ENCODE data around the gene ST3GAL2.
"Not testable (repeated sequence)": the region's sequence is repeated elsewhere in the genome, so short reads cannot be mapped to it uniquely, and the experiment has no call there.

The ST3GAL2 gene

GRCh38 chr16:70412385-70412784 lies 26.5 kb downstream of the ST3GAL2 start:
- Histone ChIP-seq H3K4me2 (ENCODE audit: low read depth, low read length, poor library complexity, severe bottlenecking) (no peak overlapping the region), H4K20me1 (ENCODE audit: low read depth, low read length) (no peaks in the 10 kb centered on the region), H3K36me3 (ENCODE audit: low read length) (no peaks in the 10 kb centered on the region), H3K27me3 (ENCODE audit: low read length) (no peaks in the 10 kb centered on the region), H3K9me2 (replicated peaks; ENCODE audit: insufficient read depth, low read length) (no peaks in the 10 kb centered on the region), H2AFZ (ENCODE audit: low read depth, low read length, severe bottlenecking) (no peak overlapping the region), H3K9ac (ENCODE audit: low read length) (no peak overlapping the region), H3F3A (ENCODE audit: insufficient read depth) (peaks cover 23% of the 10 kb centered on the region; the same call in 1 of the 2 replicates), H3K27ac (ENCODE audit: low read depth, low read length) (no peak overlapping the region), H3K79me2 (ENCODE audit: insufficient read depth, low read length) (peaks cover 18% of the 10 kb centered on the region; the same call in 1 of the 2 replicates), H3K4me3 (ENCODE audit: insufficient read depth, low read length, poor library complexity, severe bottlenecking) (no peak overlapping the region), H3K9me3 (ENCODE audit: insufficient read depth, low read length) (no peaks in the 10 kb centered on the region)
- TF ChIP-seq CTCF (IDR thresholded peaks at IDR 0.05; ENCODE audit: insufficient read depth, low read length, poor library complexity, severe bottlenecking) (no peak), EZH2phosphoT487 (conservative IDR thresholded peaks at IDR 0.05; ENCODE audit: low read length) (no peak)

- no peak for TF ChIP-seq CTCF (IDR thresholded peaks at IDR 0.05; ENCODE audit: insufficient read depth, low read length, poor library complexity, severe bottlenecking)
- TF ChIP-seq EZH2phosphoT487 (conservative IDR thresholded peaks at IDR 0.05; ENCODE audit: low read length): no peak
- Histone ChIP-seq H4K20me1 (ENCODE audit: low read depth, low read length) (no peaks in the 10 kb centered on the region), H3K36me3 (ENCODE audit: low read length) (no peaks in the 10 kb centered on the region), H3K27ac (ENCODE audit: low read depth, low read length) (no peak overlapping the region), H3K4me3 (ENCODE audit: insufficient read depth, low read length, poor library complexity, severe bottlenecking) (no peak overlapping the region), H3K9me3 (ENCODE audit: insufficient read depth, low read length) (no peaks in the 10 kb centered on the region), H3F3A (ENCODE audit: insufficient read depth) (peaks cover 15% of the 10 kb centered on the region; the same call in 1 of the 2 replicates), H3K79me2 (ENCODE audit: insufficient read depth, low read length) (peaks cover 12% of the 10 kb centered on the region; the same call in 1 of the 2 replicates), H3K9ac (ENCODE audit: low read length) (no peak overlapping the region), H3K4me2 (ENCODE audit: low read depth, low read length, poor library complexity, severe bottlenecking) (no peak overlapping the region), H3K27me3 (ENCODE audit: low read length) (no peaks in the 10 kb centered on the region), H3K9me2 (replicated peaks; ENCODE audit: insufficient read depth, low read length) (no peaks in the 10 kb centered on the region), H2AFZ (ENCODE audit: low read depth, low read length, severe bottlenecking) (no peak overlapping the region)
These were observed 28.2 kb downstream of the ST3GAL2 start for GRCh38 chr16:70410734-70411133.

DNA sequence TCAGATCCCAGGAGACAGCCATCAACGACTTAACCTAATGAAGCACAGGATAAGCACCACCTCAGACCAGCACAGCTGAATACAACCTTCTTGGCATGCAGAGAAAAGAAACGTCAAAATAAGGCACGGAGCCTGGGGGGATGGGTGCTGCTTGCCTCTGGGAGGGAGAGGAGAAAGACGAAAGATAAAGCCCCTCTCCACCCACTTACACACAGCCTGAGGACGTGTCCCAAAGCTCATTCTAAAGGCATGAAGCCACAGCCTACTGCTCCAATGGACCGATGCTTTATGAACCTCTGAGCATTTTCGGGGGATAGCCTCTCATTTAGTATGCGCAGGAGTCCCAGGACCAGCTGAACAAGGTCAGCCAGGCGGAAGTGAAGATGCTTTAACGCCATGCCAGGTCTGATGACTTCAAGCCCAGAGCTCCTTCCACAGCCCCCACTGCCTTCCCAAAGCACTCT lies 31.1 kb downstream of the ST3GAL2 start:
- H3K9me3 ChIP-seq (ENCODE audit: insufficient read depth, low read length): no peaks in the 10 kb centered on the region
- no peak overlapping the region for H3K9ac ChIP-seq (ENCODE audit: low read length)
- no peaks in the 10 kb centered on the region for H3K27me3 ChIP-seq (ENCODE audit: low read length)
- peak overlapping the region; percentile 34 for H3K4me2 ChIP-seq (ENCODE audit: low read depth, low read length, poor library complexity, severe bottlenecking)
- H4K20me1 ChIP-seq (ENCODE audit: low read depth, low read length): no peaks in the 10 kb centered on the region
- TF ChIP-seq EZH2phosphoT487 (conservative IDR thresholded peaks at IDR 0.05; ENCODE audit: low read length): no peak
- no peak for TF ChIP-seq CTCF (IDR thresholded peaks at IDR 0.05; ENCODE audit: insufficient read depth, low read length, poor library complexity, severe bottlenecking)
- H3K79me2 ChIP-seq (ENCODE audit: insufficient read depth, low read length): peaks cover 13% of the 10 kb centered on the region; the same call in 1 of the 2 replicates
- no peak overlapping the region for H3K4me3 ChIP-seq (ENCODE audit: insufficient read depth, low read length, poor library complexity, severe bottlenecking)
- peaks cover 26% of the 10 kb centered on the region for H3F3A ChIP-seq (ENCODE audit: insufficient read depth)
- peak overlapping the region; percentile 60 for H3K27ac ChIP-seq (ENCODE audit: low read depth, low read length)
- H3K9me2 ChIP-seq (replicated peaks; ENCODE audit: insufficient read depth, low read length): no peaks in the 10 kb centered on the region
- H2AFZ ChIP-seq (ENCODE audit: low read depth, low read length, severe bottlenecking): no peak overlapping the region
- no peaks in the 10 kb centered on the region for H3K36me3 ChIP-seq (ENCODE audit: low read length)

GRCh38 chr16:70406104-70406503 lies 32.8 kb downstream of the ST3GAL2 start:
- H2AFZ ChIP-seq (ENCODE audit: low read depth, low read length, severe bottlenecking); H4K20me1 ChIP-seq (ENCODE audit: low read depth, low read length); H3K9me2 ChIP-seq (replicated peaks; ENCODE audit: insufficient read depth, low read length); H3K27me3 ChIP-seq (ENCODE audit: low read length); H3K36me3 ChIP-seq (ENCODE audit: low read length); H3K9ac ChIP-seq (ENCODE audit: low read length); H3K4me3 ChIP-seq (ENCODE audit: insufficient read depth, low read length, poor library complexity, severe bottlenecking); H3K9me3 ChIP-seq (ENCODE audit: insufficient read depth, low read length): not testable (repeated sequence)
- Histone ChIP-seq H3F3A (ENCODE audit: insufficient read depth) (peaks cover 26% of the 10 kb centered on the region), H3K27ac (ENCODE audit: low read depth, low read length) (peak overlapping the region; percentile 0), H3K79me2 (ENCODE audit: insufficient read depth, low read length) (peaks cover 19% of the 10 kb centered on the region; the same call in 1 of the 2 replicates), H3K4me2 (ENCODE audit: low read depth, low read length, poor library complexity, severe bottlenecking) (peak overlapping the region; percentile 6)
